Right lobe of liver (tissue), 4 donors: ENCODE measurements around the gene FBXO46.

Experiments used
- CTCF ChIP-seq, 4 donors: fragments of 200-600 bp in 3 of 4; fragments of 450-650 bp in 1 of 4; IDR thresholded peaks; one replicate each; pipeline versions ENCODE4 v1.5.1 to v1.8.0; 2016 to 2022; ENCODE audit warnings: antibody characterized with exemption in 4 of 4, mild to moderate bottlenecking in 2 of 4
- POLR2A ChIP-seq: fragments of 450-650 bp; IDR thresholded peaks from one replicate; pipeline ENCODE4 v1.6.1; 2017; ENCODE audit warnings: antibody characterized with exemption, mild to moderate bottlenecking
- donor health status: DM: no; HTN: no; CAD: no.
- donor health status: DM: no; HTN: no; CAD: no.
- donor health status: DM: no; HTN: yes; CAD: no.

- TF ChIP-seq POLR2A: no peak
- no peak for TF ChIP-seq CTCF (IDR thresholded peaks at IDR 0.05)
Measured at GRCh38 chr19:45717983-45718650, 12.6 kb downstream of the FBXO46 start.
